ENCODE results near the gene IL16. TPM values are rescaled to one million over a fixed set of nuclear protein-coding genes. Genes with fewer than 3 reads are reported as not detected.
"Not testable (repeated sequence)": the region's sequence is repeated elsewhere in the genome, so short reads cannot be mapped to it uniquely, and the experiment has no call there.

The IL16 gene
- polyA plus RNA-seq, 1 donor, result 6.6 TPM

- DNase-seq (ENCODE audit: low read depth), result no peak
These were observed 2.5 kb downstream of the IL16 start for GRCh38 chr15:81199031-81199779.

- DNase-seq (ENCODE audit: low read depth), result no peak
These were observed 9.3 kb downstream of the IL16 start for GRCh38 chr15:81206018-81206417.

- not testable (repeated sequence) for DNase-seq (ENCODE audit: low read depth)
These were observed 11.3 kb downstream of the IL16 start for GRCh38 chr15:81207987-81208386.

GRCh38 chr15:81209635-81210034 is 13.0 kb downstream of the IL16 start:
- DNase-seq (ENCODE audit: low read depth), result no peak

- DNase-seq (ENCODE audit: low read depth), result no peak
These were observed 14.7 kb downstream of the IL16 start for GRCh38 chr15:81211376-81211775.

GRCh38 chr15:81213982-81214381 is 17.3 kb downstream of the IL16 start:
- DNase-seq (ENCODE audit: low read depth), result no peak

- no peak for DNase-seq (ENCODE audit: low read depth)
These were observed 18.9 kb downstream of the IL16 start for GRCh38 chr15:81215531-81215930.

GRCh38 chr15:81215983-81216382 is 19.3 kb downstream of the IL16 start:
- no peak for DNase-seq (ENCODE audit: low read depth)

- DNase-seq (ENCODE audit: low read depth), result no peak
These were observed 19.7 kb downstream of the IL16 start for GRCh38 chr15:81216422-81216821.

GRCh38 chr15:81221449-81221848 is 24.8 kb downstream of the IL16 start:
- DNase-seq (ENCODE audit: low read depth), result no peak

GRCh38 chr15:81222007-81222406 is 25.3 kb downstream of the IL16 start:
- no peak for DNase-seq (ENCODE audit: low read depth)

- DNase-seq (ENCODE audit: low read depth), result no peak
These were observed 26.8 kb downstream of the IL16 start for GRCh38 chr15:81223346-81223971.

- no peak for DNase-seq (ENCODE audit: low read depth)
These were observed 27.6 kb downstream of the IL16 start for GRCh38 chr15:81224232-81224631.

GRCh38 chr15:81225161-81225671 is 28.5 kb downstream of the IL16 start:
- peak; percentile 6 for DNase-seq (ENCODE audit: low read depth)

- no peak for DNase-seq (ENCODE audit: low read depth)
These were observed 31.0 kb downstream of the IL16 start for GRCh38 chr15:81227716-81228115.

GRCh38 chr15:81229586-81229985 is 32.9 kb downstream of the IL16 start:
- no peak for DNase-seq (ENCODE audit: low read depth)

- DNase-seq (ENCODE audit: low read depth), result no peak
These were observed 38.8 kb downstream of the IL16 start for GRCh38 chr15:81235276-81236123.

GRCh38 chr15:81239190-81239589 is 42.5 kb downstream of the IL16 start:
- no peak for DNase-seq (ENCODE audit: low read depth)

- DNase-seq (ENCODE audit: low read depth), result no peak
These were observed 46.1 kb downstream of the IL16 start for GRCh38 chr15:81242778-81243177.

GRCh38 chr15:81244306-81244705 is 47.6 kb downstream of the IL16 start:
- DNase-seq (ENCODE audit: low read depth), result no peak

GRCh38 chr15:81253846-81254245 is 57.2 kb downstream of the IL16 start:
- no peak for DNase-seq (ENCODE audit: low read depth)

- no peak for DNase-seq (ENCODE audit: low read depth)
These were observed 57.7 kb downstream of the IL16 start for GRCh38 chr15:81254277-81254915.
